Mucosa of gallbladder (tissue), 1 donor: Measurements from ENCODE around the gene NEK6. TPM values are rescaled to one million over a fixed set of nuclear protein-coding genes. Genes with fewer than 3 reads are reported as not detected.

Experiments
- DNase-seq: peaks from one replicate; pipeline ENCODE4 v3.0.0-alpha.2; 2020; ENCODE audit warnings: low spot score
- total RNA-seq: library from RNA; stranded (reverse); gene quantifications from one replicate; pipeline ENCODE4 v1.2.1, GENCODE V29; 2021
- donor health status: DM: no; HTN: no; CAD: no.

The NEK6 gene
- total RNA-seq, 1 donor from 2014 or later, result 96.7 TPM

DNA sequence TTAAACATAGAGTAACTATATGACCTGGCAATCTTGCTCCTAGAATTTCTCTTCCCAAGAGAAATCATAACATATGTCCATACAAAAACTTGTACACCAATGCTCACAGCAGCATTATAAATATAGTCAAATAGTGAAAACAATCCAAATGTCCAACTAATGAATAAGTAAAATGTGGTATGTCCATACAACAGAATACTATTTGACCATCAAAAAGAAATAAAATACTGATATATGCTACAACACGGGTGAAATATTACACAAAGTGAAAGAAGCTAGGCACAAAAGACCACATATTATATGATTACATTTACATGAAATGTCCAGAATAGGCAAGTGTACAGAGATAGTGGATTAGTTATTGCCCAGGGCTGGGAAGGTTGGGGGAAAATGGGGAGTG lies 116.1 kb downstream of the NEK6 start:
- DNase-seq, result no peak

DNA sequence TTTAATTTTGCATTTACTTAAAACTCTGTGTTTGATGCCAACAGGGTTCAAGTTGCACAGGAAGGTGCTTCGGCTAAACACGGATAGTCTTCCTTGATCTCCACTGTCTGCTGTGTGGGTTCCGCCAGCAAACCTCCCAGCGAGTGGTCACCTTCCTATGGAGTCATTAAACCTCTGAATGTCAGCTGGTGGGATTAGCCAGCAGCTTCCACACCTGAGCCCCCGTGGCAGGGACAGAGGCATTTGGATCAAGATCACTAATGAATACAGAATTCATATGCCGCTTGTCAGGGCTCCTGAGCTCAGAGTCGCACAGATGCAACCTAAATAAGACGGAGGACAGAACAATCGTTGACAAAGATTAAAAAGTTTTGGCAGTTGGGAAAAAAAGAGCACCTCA lies 118.0 kb downstream of the NEK6 start:
- no peak for DNase-seq

DNA sequence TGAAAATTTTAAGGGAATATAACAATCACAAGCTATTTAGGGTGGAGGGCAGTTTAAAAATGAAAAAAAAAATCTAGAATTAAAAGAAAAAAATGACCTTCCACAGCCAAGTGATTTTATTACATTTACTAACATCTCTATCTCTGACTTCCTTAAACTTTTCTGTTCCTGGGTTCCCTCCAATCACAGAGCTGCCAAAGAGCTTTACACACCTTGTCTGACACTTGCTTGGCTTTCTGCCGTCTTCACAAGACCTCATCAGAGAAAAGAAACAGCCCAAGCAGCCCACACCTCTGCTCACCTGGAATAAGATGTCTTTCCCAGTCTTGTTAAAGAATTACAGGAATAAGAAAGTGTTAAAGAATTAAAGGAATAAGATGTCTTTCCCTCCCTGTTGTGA lies 118.6 kb downstream of the NEK6 start:
- no peak for DNase-seq

DNA sequence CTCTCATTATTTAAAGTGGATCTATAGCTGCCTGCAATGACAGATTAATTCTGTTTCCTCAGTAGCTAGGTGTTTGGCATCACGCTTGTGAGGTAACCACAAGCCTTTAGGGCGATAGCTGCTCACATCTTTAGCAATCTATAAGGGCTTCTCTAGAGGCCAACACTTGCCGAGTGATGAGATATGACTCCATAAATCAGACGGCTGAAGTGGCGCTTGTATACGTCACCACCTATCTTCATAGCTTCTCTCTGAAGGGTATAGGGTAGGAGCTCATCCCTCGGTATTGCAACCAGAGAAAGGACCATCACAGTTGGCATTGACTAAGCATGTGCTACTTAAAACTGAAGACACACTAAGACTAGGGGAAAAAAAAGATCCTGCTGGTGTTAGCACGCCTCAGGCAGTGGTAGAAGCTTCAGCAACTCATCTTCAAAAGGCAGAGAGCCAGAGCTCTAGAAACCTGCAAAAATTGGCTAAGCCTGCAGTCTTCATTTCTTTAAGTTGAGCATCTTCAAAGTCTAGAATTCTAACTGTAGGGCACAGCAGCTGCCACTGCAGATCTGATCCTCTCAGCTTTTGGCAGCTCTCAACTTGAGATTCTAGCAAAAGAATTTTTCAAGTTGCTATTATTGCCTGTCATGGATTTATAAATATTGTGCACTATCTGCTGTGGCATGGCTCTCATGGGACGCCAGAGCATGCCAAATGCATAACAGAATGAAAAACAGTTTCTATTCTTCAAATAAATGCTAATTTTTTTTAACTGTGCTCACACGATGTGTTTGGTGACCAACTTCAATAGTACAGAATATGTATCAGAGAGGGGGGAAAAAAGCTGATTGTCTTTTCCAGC lies 120.0 kb downstream of the NEK6 start:
- DNase-seq, result no peak

DNA sequence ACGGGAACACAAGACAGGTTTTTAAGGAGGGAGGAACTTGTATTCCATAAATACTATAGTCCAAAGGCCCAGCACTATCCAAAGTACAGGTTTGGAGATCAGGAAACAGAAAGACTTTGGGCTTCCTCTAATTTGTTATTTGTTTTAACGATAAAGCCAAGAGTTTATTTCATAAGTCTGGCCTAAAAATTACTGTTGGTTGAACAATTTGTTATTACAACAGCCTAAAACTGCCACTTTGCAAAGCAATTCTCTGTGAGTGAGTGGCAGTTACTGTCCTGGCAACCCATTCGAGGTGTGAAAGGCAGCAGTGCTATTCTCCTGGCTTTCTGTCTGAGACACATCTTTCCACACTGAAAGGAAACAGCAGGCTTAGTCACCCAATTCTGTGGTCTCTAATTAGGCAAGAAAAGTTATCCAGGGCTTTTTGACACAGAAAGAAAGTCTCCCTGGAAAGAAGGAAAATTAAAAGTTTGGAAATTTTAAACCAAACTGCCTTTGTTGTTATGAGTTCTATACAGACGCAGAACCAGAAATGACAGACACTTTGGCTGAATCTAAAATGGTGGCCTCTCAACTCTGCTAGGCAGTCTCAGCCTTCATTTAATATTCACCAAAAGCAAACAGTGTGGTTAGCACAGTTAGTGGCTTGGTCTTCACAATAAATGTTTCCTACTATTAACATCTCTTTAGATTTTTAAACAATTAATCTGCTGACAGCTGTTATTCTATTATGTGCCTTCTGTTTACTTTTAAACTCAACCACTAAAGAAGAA lies 123.6 kb downstream of the NEK6 start:
- no peak for DNase-seq

DNA sequence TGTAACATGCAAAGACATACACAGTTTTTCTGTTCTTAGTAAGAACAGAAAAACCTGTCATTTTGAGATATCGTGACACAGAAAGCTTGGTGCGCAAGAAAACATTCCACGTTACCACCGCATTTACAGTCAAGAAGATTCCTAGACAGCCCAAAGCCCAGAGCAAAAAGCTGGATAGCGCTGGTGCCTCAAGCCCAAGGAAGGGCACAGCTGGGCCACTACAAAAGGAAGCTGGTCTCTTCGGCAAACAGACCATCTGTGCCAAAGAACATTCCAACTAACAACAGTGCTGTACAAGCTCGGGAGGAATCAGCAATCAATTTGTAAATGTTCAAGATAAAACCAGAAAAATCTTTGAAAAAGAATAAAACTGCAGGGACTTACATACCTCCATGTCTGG lies 126.5 kb downstream of the NEK6 start:
- DNase-seq, result no peak

DNA sequence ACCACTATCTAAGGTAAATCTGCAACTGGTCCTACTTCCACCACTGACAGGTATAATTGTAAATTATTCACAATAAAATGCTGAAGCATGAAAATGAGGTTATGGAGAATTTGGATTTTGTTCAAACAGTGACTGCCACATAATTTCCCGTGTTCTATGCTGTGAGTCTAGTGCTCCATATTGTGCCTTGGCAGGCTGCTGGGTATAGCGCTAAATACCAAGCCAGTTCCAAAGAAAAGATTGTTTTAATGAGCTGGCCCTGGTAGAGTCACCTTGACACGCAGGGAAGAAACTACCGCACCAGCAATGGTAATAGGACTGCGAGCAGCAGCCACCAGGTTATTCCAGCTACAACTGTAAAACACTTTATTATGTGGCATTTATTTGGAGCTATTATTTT lies 127.1 kb downstream of the NEK6 start:
- DNase-seq, result no peak

DNA sequence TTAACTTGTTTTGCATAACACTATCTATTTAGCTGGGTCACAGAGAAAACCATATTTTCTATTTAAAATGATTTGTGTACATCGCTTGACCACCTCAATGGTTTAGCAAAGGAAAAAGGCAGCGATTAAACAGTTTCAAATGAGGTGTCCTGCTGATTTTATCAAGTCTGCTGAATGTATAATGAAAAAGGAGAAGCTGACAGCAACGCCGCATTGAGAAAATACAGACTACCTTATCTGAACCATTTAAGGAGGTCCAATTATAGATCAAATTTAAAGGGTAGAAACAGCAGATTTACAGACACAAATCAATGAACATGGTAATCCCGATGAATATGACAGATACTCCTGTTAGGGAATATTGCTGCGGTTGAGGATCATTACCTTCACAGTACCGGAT lies 127.9 kb downstream of the NEK6 start:
- no peak for DNase-seq

DNA sequence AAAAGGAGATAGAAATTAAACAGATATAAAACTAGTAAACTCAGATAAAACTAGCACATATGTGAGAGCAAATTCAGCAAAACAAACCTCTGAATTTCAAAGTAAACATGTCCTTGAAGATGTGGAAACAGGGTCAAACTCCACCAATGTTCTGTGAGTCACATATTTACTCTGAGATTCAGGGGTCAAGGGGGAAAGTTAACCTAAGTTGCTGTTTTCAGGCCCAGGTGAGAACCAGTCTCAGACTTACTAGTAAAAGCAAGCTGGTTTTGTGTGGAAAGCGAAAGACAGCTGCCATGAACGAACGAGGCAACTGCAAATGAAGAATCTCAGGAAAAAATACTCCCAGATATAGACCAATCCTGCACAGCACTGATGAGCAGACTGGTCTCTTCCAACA lies 128.5 kb downstream of the NEK6 start:
- DNase-seq, result peak; percentile 18

DNA sequence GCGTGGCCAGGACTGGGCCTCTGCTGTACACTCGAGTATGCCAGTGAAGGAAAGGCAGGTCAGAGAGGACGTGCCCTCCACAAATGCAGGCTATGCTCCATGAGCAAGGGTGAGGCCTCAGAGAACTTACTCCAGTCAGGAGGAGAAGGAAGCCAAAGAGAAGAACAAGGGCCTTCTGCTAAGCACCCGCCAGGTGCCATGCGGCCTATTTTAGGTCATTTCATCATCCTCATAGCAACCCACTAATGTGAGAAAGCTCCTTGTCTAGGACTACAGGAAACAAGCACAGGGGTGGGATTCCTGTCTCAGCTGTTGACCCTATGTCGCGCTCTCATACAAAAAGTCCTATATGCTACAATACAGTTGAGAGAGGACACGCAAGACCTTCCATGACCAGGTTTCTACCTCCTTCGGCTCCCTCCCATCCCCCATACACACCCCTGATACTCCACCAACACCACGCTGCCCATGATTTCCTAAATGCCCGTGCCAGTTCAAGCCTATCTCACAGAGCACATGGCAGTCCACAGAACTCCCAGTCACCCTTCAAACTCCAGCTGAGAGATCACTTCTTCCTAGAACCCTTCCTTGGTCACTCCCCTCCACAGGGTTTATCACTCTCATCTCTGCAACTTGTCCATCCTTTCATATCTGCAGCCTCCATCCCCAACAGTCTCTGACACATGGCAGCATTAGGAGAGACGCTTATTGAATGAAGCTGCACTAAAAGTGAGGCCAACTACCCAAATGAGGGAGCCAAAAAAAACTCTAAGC lies 130.7 kb downstream of the NEK6 start:
- no peak for DNase-seq

DNA sequence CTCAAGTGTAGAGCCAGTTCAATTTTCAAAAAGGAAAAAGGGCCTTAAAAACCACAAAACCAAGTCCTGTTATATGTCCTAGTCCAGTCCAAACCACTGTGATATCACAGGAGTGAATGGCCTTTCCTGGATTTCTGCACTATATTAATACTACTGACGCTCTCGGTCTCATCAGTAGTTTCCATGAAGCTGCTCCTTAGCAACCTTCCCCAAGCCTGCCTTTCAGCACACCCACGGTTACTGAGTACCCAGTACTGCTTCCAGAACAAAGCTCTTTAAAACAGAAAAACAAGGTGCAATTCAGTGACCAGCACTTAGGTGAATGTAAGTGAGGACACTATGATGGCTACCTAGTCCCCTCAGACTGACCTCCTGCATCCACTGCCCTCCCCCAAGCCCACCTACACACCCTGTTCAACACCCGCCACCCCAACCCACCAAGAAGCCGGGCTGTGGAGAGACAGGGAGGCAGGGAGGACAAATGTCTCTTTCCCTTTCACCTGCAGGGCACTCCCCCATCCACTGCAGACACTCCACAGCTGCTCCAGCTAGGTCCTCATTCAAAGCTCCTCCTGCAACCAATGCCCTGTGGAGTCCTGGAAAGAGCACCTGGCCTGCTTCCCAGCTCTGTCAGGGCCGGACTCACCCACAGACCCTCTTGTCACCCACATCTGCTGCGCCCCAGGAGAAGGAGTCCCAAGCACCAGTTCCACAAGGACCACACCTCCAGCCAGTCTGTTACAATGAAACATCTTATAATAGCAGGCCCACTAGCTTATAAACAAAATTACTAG lies 131.6 kb downstream of the NEK6 start:
- no peak for DNase-seq

DNA sequence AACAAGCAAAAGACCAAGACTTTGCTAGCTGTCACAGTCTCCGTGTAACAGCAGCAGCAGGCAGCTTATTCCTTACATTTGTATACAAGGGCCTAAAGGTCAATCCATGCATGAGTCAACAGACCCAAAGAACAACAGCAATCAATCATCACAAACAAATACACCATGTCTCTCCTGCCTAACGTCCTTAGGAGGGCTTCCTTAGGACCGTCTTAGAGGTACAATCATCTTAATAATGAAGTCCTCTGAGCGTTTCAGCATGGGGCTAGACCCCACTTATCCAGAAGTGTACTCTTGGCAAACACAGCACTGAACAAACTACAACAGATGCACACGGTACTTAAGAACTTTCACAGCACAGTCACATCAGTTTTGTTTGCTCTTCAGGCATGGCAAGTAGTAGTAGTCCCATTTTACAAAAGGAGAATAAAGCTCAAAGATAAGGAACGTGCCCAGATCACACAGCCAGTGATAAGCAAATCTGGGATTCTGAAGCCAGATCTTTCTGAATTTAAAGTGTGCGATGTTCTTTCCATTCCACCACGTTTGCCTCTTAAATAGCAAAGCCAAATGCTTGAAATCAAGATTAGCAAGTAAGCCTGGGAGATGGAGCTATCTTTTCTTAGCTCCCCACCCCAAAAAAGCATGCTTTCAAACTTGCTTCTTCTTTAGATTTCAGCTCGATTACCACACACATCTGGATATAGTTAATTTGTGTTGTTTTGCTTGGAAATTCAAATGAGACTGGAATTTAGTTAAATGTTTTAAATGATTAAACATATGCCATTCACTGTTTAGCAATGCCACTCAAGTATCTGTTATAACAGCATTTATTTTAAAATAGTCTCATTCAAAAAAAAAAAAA lies 133.3 kb downstream of the NEK6 start:
- no peak for DNase-seq

DNA sequence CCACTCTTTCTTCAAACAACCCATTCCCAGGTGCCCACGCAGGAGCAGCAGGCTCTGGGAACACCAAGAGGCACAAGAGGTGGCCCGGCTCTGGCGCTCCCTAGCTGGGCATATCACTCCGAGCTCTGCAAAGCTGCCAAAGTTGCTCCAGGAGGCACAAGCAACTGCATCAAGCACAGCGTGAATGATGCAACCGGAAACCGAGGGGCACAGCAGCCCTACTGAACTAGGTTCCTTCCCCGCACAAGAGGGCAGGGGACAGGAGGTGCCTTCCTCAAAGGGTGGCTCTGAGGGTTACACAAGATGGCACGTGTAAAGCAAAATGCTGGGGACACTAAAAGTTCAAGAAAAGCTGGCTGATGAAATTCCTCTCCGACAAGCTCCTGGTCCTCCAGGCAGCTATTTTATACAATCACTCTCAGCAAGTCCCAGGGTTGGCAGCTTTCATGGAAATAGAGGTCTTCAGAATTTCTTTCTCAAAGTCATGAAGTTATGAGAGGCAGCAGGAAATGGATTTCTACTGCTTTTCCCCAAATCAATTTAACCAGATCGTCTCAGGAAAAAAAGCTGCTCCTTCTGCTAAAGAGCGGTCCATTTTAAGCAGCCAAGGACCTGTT lies 134.6 kb downstream of the NEK6 start:
- no peak for DNase-seq

DNA sequence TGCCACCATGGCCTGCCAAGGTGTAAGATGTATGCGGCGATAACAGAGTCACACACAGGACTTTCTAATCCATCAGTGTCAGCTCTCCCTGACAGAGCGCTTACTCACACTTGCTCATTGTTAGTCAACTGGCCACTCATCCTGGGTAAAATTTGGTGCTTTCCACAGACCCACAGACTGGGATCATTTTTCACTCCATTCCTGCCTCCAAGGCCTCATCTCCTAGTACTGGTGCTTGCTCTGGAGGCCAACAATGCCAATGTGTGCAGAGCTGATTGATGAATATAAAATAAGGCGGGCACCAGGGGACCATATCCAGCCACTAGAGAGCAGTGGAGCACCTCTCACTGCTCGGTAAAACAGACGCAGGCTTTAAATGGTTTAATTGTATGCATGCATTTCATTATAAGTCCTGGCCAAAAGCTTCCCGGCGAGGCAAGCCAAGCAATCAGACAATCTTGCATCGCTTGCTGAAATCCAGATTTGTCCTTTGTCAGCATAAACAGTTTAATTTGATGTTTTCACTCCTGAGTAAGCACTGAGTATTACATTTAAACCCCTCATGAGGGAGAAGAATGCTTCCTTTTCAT lies 135.2 kb downstream of the NEK6 start:
- no peak for DNase-seq

DNA sequence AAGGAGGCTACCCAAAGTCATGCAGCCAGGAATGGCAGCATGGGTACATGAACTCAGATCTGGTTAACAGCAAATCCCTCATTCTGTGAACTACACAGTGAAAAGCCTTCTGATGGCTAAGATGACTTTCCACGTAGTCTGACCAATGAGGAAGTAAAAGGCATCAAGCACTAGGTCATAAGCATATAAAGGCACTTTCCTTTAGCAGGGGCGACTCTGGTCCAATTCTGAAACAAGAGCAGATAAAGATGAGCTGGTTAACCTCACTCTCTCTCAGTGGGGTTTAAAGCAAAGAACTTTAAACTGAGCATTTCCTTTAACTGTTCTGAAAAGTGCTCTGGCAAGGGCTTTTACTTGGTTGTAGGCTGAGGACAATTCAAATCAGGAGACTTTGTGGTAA lies 136.4 kb downstream of the NEK6 start:
- no peak for DNase-seq

DNA sequence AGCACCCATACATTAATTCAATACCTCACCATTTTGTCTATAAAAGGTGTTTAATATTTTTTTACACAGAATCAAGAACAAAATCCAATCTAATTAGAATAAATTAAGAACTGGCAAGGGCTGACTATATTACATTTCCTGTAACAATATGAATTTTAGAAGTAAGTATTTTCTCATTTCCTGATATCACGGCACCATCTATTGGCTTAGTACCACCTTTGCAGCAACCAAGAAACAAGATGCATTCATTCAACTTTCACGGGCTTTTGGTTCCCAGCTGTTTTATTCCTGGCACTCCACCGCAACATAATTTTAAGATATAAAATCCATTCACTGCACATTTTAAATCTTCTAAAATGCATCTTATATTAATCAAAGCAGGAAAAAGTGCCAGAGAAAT lies 136.8 kb downstream of the NEK6 start:
- DNase-seq, result no peak

DNA sequence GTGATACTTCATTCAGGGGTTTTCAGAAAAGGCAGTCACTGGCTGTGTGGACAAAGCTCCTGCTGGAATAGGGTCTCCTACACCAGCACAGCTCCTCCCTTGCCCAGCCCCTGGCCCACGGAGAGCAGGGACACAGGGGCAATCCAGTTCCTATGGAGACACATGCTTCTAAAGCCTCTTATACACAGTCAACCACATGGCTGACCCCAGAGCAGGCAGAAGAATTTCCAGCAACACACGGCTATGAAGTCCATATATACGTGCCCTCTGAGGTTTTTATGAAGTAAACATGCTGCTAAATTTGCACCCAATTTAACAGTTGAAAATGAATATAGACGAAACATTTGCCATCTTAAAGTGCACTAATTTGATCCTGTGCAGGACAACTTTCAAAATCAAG lies 138.1 kb downstream of the NEK6 start:
- DNase-seq, result no peak

DNA sequence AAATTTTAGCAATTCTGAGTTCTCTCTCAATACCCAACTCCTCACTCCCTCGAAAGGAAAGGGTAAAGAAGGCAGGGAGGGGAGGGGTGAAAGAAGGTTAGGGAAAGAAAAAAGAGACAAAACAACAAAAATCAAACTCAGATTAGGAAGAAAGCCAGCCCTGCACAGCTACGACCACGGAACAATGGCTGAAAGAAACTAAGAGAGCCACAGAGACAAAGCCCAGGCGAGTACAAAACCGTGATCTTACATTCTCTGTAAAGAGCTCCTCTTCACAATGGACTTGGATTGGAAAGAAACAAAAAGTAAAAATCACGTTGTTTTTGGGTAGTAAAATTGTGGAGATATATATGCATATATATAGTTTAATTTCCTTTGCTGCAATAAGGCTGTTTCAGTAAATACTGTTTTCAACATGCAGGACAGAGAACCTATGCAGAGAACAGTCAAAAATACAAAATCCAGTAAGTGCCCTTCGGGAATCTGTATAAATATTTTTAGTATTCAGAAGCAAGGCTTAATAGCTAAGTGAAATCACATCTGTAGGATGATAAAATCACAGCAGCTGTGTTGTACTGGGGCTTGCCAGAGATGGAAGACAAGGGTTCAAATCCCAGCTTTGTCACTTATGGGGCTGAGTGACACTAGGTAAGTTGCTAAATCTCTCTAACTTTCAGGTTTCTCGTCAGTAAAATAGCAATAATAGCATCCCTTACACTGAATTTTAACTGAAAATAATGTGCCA lies 140.6 kb downstream of the NEK6 start:
- no peak for DNase-seq

DNA sequence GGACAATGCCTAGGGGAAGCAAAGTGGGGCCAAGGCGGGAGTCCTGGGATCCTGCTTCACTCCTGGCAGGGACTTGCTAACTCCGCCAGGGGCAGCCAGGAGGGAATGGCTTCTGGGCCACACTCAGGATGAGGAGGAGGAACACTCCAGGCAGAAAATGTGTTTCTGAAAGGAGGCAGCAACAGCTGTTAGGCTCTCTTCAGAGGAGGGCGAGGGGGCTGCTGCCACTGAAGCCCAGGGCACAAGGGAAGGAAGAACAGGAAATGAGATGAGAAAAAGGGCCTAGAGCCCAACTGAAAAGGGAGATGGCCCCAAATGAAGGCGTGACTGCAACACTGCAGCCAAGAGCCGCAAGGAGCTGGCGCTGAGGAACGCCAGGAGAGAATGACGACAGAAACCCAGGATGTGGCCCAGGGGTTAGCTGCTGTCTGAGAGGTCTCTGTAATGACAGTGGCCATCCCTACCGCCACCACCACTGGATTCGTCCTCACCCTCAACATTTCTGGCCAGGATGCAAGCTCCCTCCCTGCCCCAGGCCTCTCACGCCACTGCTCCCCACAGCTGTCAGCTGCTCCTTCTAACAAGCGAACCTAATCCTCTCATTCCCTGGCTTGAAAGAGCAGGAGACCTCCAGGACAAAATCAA lies 141.7 kb downstream of the NEK6 start:
- peak; percentile 38 for DNase-seq
